A673 (cell line): ENCODE data around the gene ORM1. TPM values are rescaled to one million over a fixed set of nuclear protein-coding genes. Genes with fewer than 3 reads are reported as not detected.

Experiments used
- BruUV-seq: library from RNA; stranded (reverse); fragments of 400-500 nt; replicated peaks from 2 replicates; lab custom pipeline; 2021; lab: Mats Ljungman, UMichigan
- CTCF ChIA-PET: fragments of 300-600 bp; sonication (Branson Sonifier 250); formaldehyde crosslinking; loops from one replicate; lab custom pipeline; 2022; ENCODE audit warnings: antibody characterized with exemption; lab: Charles Lee
- POLR2A ChIA-PET: fragments of 300-600 bp; sonication (Branson Sonifier 250); formaldehyde crosslinking; loops from one replicate; lab custom pipeline; 2022; ENCODE audit warnings: antibody characterized with exemption; ENCODE audit not compliant: low non-redundant PET; lab: Charles Lee
- DNase-seq: peaks from one replicate; pipeline ENCODE4 v3.0.0-alpha.2; 2015; ENCODE audit warnings: low spot score
- H3K27ac ChIP-seq: fragments of 200-600 bp; sonication (generic); 2 replicates; pipeline ENCODE4 v1.5.1; 2016; ENCODE audit warnings: mixed run types, low read depth, mild to moderate bottlenecking, mixed read lengths, antibody characterized with exemption, low read length; ENCODE audit not compliant: poor library complexity, severe bottlenecking
- H3K27me3 ChIP-seq: fragments of 200-600 bp; sonication (generic); replicated peaks from 2 replicates; pipeline ENCODE4 v1.6.1; 2017; ENCODE audit warnings: mixed run types, low read depth, mild to moderate bottlenecking, mixed read lengths, antibody characterized with exemption, low read length; ENCODE audit not compliant: insufficient read depth, poor library complexity
- H3K36me3 ChIP-seq: fragments of 200-600 bp; sonication (generic); 2 replicates; pipeline ENCODE4 v1.6.1; 2016; ENCODE audit warnings: mixed run types, mild to moderate bottlenecking, mixed read lengths, antibody characterized with exemption, low read length; ENCODE audit not compliant: insufficient read depth, poor library complexity, severe bottlenecking
- H3K4me1 ChIP-seq: fragments of 200-600 bp; sonication (generic); 2 replicates; pipeline ENCODE4 v1.6.1; 2017; ENCODE audit warnings: mixed run types, mild to moderate bottlenecking, mixed read lengths, antibody characterized with exemption, low read length; ENCODE audit not compliant: insufficient read depth, poor library complexity, severe bottlenecking
- H3K4me3 ChIP-seq: fragments of 200-600 bp; sonication (generic); 2 replicates; pipeline ENCODE4 v1.5.1; 2016; ENCODE audit warnings: low read depth, mixed run types, mild to moderate bottlenecking, mixed read lengths, low read length; ENCODE audit not compliant: poor library complexity, severe bottlenecking
- H3K9me3 ChIP-seq: fragments of 200-600 bp; sonication (generic); 2 replicates; pipeline ENCODE4 v1.6.1; 2016; ENCODE audit warnings: mixed run types, low read depth, mild to moderate bottlenecking, mixed read lengths, antibody characterized with exemption, low read length; ENCODE audit not compliant: poor library complexity, severe bottlenecking
- CTCF ChIP-seq: fragments of 300-800, 200-600 bp; sonication (generic); conservative IDR thresholded peaks from 2 replicates; pipeline ENCODE4 v1.5.1; 2017; ENCODE audit warnings: low read depth, mild to moderate bottlenecking, antibody characterized with exemption, low read length, moderate library complexity, mixed read lengths
- EZH2 ChIP-seq: fragments of 200-600 bp; sonication (generic); IDR thresholded peaks from 2 replicates; pipeline ENCODE4 v1.6.1; 2017; ENCODE audit warnings: borderline replicate concordance, low read depth, mild to moderate bottlenecking, mixed read lengths, antibody characterized with exemption, low read length; ENCODE audit not compliant: poor library complexity, severe bottlenecking
- intact Hi-C: fragments of 100-400 bp; cut with micrococcal nuclease; formaldehyde crosslinking; loops from one replicate; pipeline ENCODE4 v1.10.0; 2022; ENCODE audit not compliant: unreplicated experiment
- total RNA-seq: library from RNA; stranded (reverse); gene quantifications from 2 replicates; pipeline ENCODE4 v1.2.3, GENCODE V29; 2021

ORM1 gene
- total RNA-seq, 1 experiment from 2014 or later = not detected

- DNase-seq = peak; percentile 78
- intact Hi-C loops = no loop called here
- POLR2A ChIA-PET = no interaction called here
Measured at GRCh38 chr9:114281473-114282103, 41.3 kb upstream of the ORM1 start.

GRCh38 chr9:114282104-114282485 is 40.8 kb upstream of the ORM1 start:
- ChIA-PET POLR2A (no interaction called here), CTCF (no interaction called here)
- H3K9me3 ChIP-seq = no peaks in the 10 kb centered on the region
- H3K4me3 ChIP-seq = no peak overlapping the region
- peaks cover 11% of the 10 kb centered on the region for H3K4me1 ChIP-seq
- H3K36me3 ChIP-seq = no peaks in the 10 kb centered on the region
- intact Hi-C loops = no loop called here
- no TSS peak for BruUV-seq
- no peak for DNase-seq
- H3K27ac ChIP-seq = no peak overlapping the region
- H3K27me3 ChIP-seq = no peaks in the 10 kb centered on the region
- TF ChIP-seq CTCF (no peak), EZH2 (no peak)

More at GRCh38 chr9:114281473-114282103, 41.3 kb upstream of the ORM1 start:
- CTCF ChIA-PET = no interaction called here
- Histone ChIP-seq H3K4me3 (no peak overlapping the region), H3K27ac (no peak overlapping the region), H3K36me3 (no peaks in the 10 kb centered on the region), H3K27me3 (no peaks in the 10 kb centered on the region), H3K9me3 (no peaks in the 10 kb centered on the region), H3K4me1 (peaks cover 9% of the 10 kb centered on the region)
- TF ChIP-seq CTCF (no peak), EZH2 (no peak)
- BruUV-seq = no TSS peak

GRCh38 chr9:114282507-114282906 is 40.4 kb upstream of the ORM1 start:
- CTCF ChIA-PET = no interaction called here
- H3K27ac ChIP-seq = no peak overlapping the region
- no peaks in the 10 kb centered on the region for H3K9me3 ChIP-seq
- intact Hi-C loops = no loop called here
- no peaks in the 10 kb centered on the region for H3K27me3 ChIP-seq
- no peaks in the 10 kb centered on the region for H3K36me3 ChIP-seq
- H3K4me1 ChIP-seq = peaks cover 15% of the 10 kb centered on the region
- TF ChIP-seq EZH2 (no peak), CTCF (no peak)
- no peak overlapping the region for H3K4me3 ChIP-seq
- DNase-seq = no peak
- POLR2A ChIA-PET = no interaction called here
- no TSS peak for BruUV-seq
